Stimulated activated CD8-positive, alpha-beta memory T cell treated with anti-CD3 and anti-CD28 coated beads, Interleukin-4, amount 100 ng/mL, for 1 hour (primary cell): ENCODE results near the gene INPP5D.
"Not testable (repeated sequence)": the region's sequence is repeated elsewhere in the genome, so short reads cannot be mapped to it uniquely, and the experiment has no call there.

Experiments
- DNase-seq, 2 donors: peaks; one replicate each; pipeline ENCODE4 v3.0.0-alpha.2; 2020; ENCODE audit warnings: low read depth in 2 of 2, low spot score in 1 of 2

Gene INPP5D

GRCh38 chr2:233168919-233169318 is 108.8 kb downstream of the INPP5D start:
- DNase-seq = no peak

- DNase-seq = no peak
Observed at GRCh38 chr2:233171344-233171743, 111.2 kb downstream of the INPP5D start.

- no peak for DNase-seq
Observed at GRCh38 chr2:233173115-233173514, 113.0 kb downstream of the INPP5D start.

GRCh38 chr2:233174137-233174536 is 114.0 kb downstream of the INPP5D start:
- DNase-seq = no peak

GRCh38 chr2:233178994-233179847 is 119.1 kb downstream of the INPP5D start:
- no peak for DNase-seq

GRCh38 chr2:233179848-233180366 is 119.8 kb downstream of the INPP5D start:
- no peak for DNase-seq

- no peak for DNase-seq
Observed at GRCh38 chr2:233183869-233184418, 123.8 kb downstream of the INPP5D start.

- DNase-seq = no peak
Observed at GRCh38 chr2:233184669-233185068, 124.5 kb downstream of the INPP5D start.

- no peak for DNase-seq
Observed at GRCh38 chr2:233185330-233185729, 125.2 kb downstream of the INPP5D start.

- no peak for DNase-seq
Observed at GRCh38 chr2:233185963-233186362, 125.8 kb downstream of the INPP5D start.

- no peak for DNase-seq
Observed at GRCh38 chr2:233186851-233187250, 126.7 kb downstream of the INPP5D start.

- DNase-seq = no peak
Observed at GRCh38 chr2:233189025-233189424, 128.9 kb downstream of the INPP5D start.

GRCh38 chr2:233191016-233191415 is 130.9 kb downstream of the INPP5D start:
- not testable (repeated sequence) for DNase-seq

GRCh38 chr2:233193738-233194137 is 133.6 kb downstream of the INPP5D start:
- DNase-seq = no peak

GRCh38 chr2:233195027-233195426 is 134.9 kb downstream of the INPP5D start:
- no peak for DNase-seq

GRCh38 chr2:233197022-233197421 is 136.9 kb downstream of the INPP5D start:
- no peak for DNase-seq

GRCh38 chr2:233198026-233198425 is 137.9 kb downstream of the INPP5D start:
- no peak for DNase-seq

- no peak for DNase-seq
Observed at GRCh38 chr2:233199870-233200269, 139.7 kb downstream of the INPP5D start.

- DNase-seq = not testable (repeated sequence)
Observed at GRCh38 chr2:233200790-233201189, 140.6 kb downstream of the INPP5D start.

GRCh38 chr2:233201258-233202013 is 141.3 kb downstream of the INPP5D start:
- no peak for DNase-seq

- DNase-seq = no peak
Observed at GRCh38 chr2:233202531-233202944, 142.4 kb downstream of the INPP5D start.

- DNase-seq = no peak
Observed at GRCh38 chr2:233203060-233203459, 142.9 kb downstream of the INPP5D start.
